Mesendoderm (in vitro differentiated cells): ENCODE results near the gene SNPH.
A peak's percentile ranks its signal among the peaks of the same experiment; 100 is the strongest.

Experiments used
- DNase-seq: peaks from one replicate; pipeline ENCODE4 v3.0.0; 2013
- H2AK5ac ChIP-seq: 2 replicates; pipeline ENCODE4 v1.6.1; 2013; ENCODE audit warnings: low read length, inconsistent platforms
- H2BK120ac ChIP-seq: 2 replicates; pipeline ENCODE4 v1.6.1; 2013; ENCODE audit warnings: low read depth, mild to moderate bottlenecking, low read length, moderate library complexity, mixed read lengths
- H2BK15ac ChIP-seq: replicated peaks from 2 replicates; pipeline ENCODE4 v1.6.1; 2013; ENCODE audit warnings: low read depth, mild to moderate bottlenecking, moderate library complexity
- H2BK5ac ChIP-seq: 2 replicates; pipeline ENCODE4 v1.6.1; 2013; ENCODE audit warnings: low read length, inconsistent platforms
- H3K18ac ChIP-seq: 2 replicates; pipeline ENCODE4 v1.6.1; 2013; ENCODE audit warnings: mild to moderate bottlenecking, low read length, mixed read lengths
- H3K23ac ChIP-seq: one replicate; pipeline ENCODE4 v1.6.1; 2013; ENCODE audit warnings: low read length
- H3K27ac ChIP-seq: 2 replicates; pipeline ENCODE4 v1.5.1; 2013; ENCODE audit warnings: low read depth, mild to moderate bottlenecking, inconsistent platforms, low read length, moderate library complexity
- H3K27me3 ChIP-seq: 2 replicates; pipeline ENCODE4 v1.6.1; 2013; ENCODE audit warnings: low read length, control low read depth, mild to moderate bottlenecking, inconsistent platforms; ENCODE audit not compliant: insufficient read depth, poor library complexity
- H3K36me3 ChIP-seq: 2 replicates; pipeline ENCODE4 v1.6.1; 2013; ENCODE audit warnings: low read length, inconsistent platforms; ENCODE audit not compliant: control insufficient read depth, insufficient read depth
- H3K4ac ChIP-seq: one replicate; pipeline ENCODE4 v1.6.1; 2013; ENCODE audit warnings: low read depth, mild to moderate bottlenecking, low read length, moderate library complexity
- H3K4me1 ChIP-seq: 2 replicates; pipeline ENCODE4 v1.6.1; 2013; ENCODE audit warnings: low read depth, low read length, inconsistent platforms; ENCODE audit not compliant: control insufficient read depth
- H3K4me2 ChIP-seq: 2 replicates; pipeline ENCODE4 v1.6.1; 2013; ENCODE audit warnings: low read length
- H3K4me3 ChIP-seq: 2 replicates; pipeline ENCODE4 v1.5.1; 2013; ENCODE audit warnings: mild to moderate bottlenecking, low read length
- H3K56ac ChIP-seq: one replicate; pipeline ENCODE4 v1.6.1; 2013; ENCODE audit warnings: low read length
- H3K79me1 ChIP-seq: 2 replicates; pipeline ENCODE4 v1.6.1; 2013; ENCODE audit warnings: low read length, inconsistent platforms
- H3K79me2 ChIP-seq: 2 replicates; pipeline ENCODE4 v1.6.1; 2013; ENCODE audit warnings: mild to moderate bottlenecking, low read length; ENCODE audit not compliant: control insufficient read depth, insufficient read depth
- H3K9ac ChIP-seq: 2 replicates; pipeline ENCODE4 v1.6.1; 2013; ENCODE audit warnings: low read length, inconsistent platforms
- H4K5ac ChIP-seq: one replicate; pipeline ENCODE4 v1.6.1; 2013; ENCODE audit warnings: low read length
- H4K8ac ChIP-seq: one replicate; pipeline ENCODE4 v1.6.1; 2013; ENCODE audit warnings: low read depth, mild to moderate bottlenecking, control low read depth, low read length, moderate library complexity
- WGBS: extraction: QIAGEN DNeasy Blood & Tissue Kit; methylation state at CpG from one replicate; pipeline ENCODE4 v1.1.7; 2013; ENCODE audit warnings: low lambda C conversion rate, missing lambda C conversion rate; ENCODE audit not compliant: insufficient coverage; ENCODE audit errors: extremely low coverage; 5-methylcytosine and 5-hydroxymethylcytosine counted together

The SNPH gene

DNA sequence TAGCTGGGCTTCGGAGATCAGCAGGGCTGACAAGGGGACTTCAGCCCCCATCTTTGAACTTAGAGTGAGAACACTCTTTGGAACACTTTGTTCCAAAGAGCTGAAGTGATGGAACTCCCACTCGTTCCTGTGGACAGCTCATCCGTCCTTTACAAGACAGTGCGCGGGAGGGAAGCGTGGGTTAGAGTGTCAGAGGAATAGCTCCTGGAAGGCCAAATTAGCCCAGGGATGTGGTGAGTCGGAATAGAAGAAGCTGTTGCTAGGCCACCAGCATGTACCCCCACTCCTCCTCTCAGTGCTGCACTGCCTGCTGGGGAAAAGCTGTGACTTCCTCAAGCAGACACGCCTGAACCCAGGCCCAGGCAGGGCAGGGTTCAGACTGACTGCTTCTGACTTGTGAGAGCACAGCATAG is 61.2 kb downstream of the SNPH start:
- Histone ChIP-seq H3K79me1 (peaks cover 42% of the 10 kb centered on the region), H3K4me1 (peaks cover 5% of the 10 kb centered on the region), H3K27me3 (no peaks in the 10 kb centered on the region), H3K56ac (no peak overlapping the region), H3K9ac (no peak overlapping the region), H4K8ac (no peak overlapping the region), H2BK5ac (no peak overlapping the region), H3K79me2 (peaks cover 28% of the 10 kb centered on the region), H3K27ac (no peak overlapping the region), H3K4me2 (no peak overlapping the region), H2BK15ac (no peak overlapping the region), H3K4ac (no peak overlapping the region), H2AK5ac (no peak overlapping the region), H4K5ac (no peak overlapping the region), H2BK120ac (no peak overlapping the region), H3K4me3 (no peak overlapping the region), H3K36me3 (no peaks in the 10 kb centered on the region), H3K23ac (no peak overlapping the region), H3K18ac (no peak overlapping the region)
- WGBS: no CpG with 5 or more reads among the region's 8 CpGs
- DNase-seq: no peak

- H3K36me3 ChIP-seq: no peaks in the 10 kb centered on the region
- no peak overlapping the region for H2AK5ac ChIP-seq
- H3K4ac ChIP-seq: no peak overlapping the region
- H3K4me1 ChIP-seq: peaks cover 5% of the 10 kb centered on the region
- H4K5ac ChIP-seq: no peak overlapping the region
- H3K27ac ChIP-seq: no peak overlapping the region
- no peak overlapping the region for H4K8ac ChIP-seq
- H3K9ac ChIP-seq: no peak overlapping the region
- WGBS: no CpG with 5 or more reads among the region's 7 CpGs
- no peak overlapping the region for H3K56ac ChIP-seq
- H3K4me2 ChIP-seq: no peak overlapping the region
- no peak overlapping the region for H2BK15ac ChIP-seq
- H3K79me1 ChIP-seq: peaks cover 42% of the 10 kb centered on the region
- no peak overlapping the region for H3K23ac ChIP-seq
- no peak overlapping the region for H2BK120ac ChIP-seq
- DNase-seq: no peak
- no peak overlapping the region for H3K4me3 ChIP-seq
- peaks cover 28% of the 10 kb centered on the region for H3K79me2 ChIP-seq
- no peak overlapping the region for H3K18ac ChIP-seq
- H2BK5ac ChIP-seq: no peak overlapping the region
- no peaks in the 10 kb centered on the region for H3K27me3 ChIP-seq
Measured at GRCh38 chr20:1327827-1328679, 62.0 kb downstream of the SNPH start.

DNA sequence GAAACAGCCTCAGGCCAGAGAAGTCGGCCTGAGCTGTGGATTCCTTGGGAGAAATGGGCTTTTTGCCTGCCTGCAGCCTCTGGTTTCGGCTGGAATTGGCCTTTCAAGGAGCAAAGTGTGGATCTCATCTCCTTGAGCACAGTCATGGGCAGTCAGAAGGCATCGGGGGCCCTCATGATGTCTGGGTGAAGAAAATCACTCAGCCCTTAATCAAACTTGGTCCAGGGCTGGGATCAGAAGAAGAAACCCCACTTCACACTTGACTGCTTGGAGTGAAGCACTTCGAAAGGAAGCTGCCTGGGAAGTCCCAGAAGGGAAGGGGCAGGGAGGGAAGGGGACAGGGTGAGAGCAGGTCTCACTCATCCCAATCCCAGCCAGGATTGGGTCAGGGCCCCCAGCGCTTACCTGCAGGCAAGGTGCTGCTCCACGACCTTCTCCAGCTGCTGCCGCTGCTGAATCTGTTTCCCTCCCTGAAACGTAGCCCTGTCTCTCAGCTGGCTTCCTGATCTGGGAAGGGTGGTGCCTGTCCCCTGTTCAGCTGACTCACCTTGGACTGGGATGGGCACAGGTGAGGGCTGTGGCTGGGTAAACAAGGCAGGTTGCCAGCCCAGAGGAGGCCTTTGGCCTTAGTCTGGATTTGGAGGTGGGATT is 62.7 kb downstream of the SNPH start, which contains the start of gene SDCBP2:
TSS of gene SDCBP2 (minus strand) at position 460 of the 651 bp plus-strand sequence. CDS start 8,723 bp downstream, outside the sequence.
- Histone ChIP-seq H3K4me1 (peaks cover 5% of the 10 kb centered on the region), H2AK5ac (no peak within 1 kb of the TSS), H2BK15ac (no peak within 1 kb of the TSS), H2BK120ac (no peak within 1 kb of the TSS), H3K79me1 (peaks cover 42% of the 10 kb centered on the region), H4K5ac (no peak within 1 kb of the TSS), H3K27ac (no peak within 1 kb of the TSS), H3K56ac (peak within 1 kb of the TSS; percentile 7), H3K4ac (no peak within 1 kb of the TSS), H3K23ac (no peak within 1 kb of the TSS), H3K4me2 (no peak within 1 kb of the TSS), H3K36me3 (no peaks in the 10 kb centered on the region), H3K4me3 (no peak within 1 kb of the TSS), H3K9ac (no peak within 1 kb of the TSS), H4K8ac (no peak within 1 kb of the TSS), H3K27me3 (no peaks in the 10 kb centered on the region), H3K79me2 (peaks cover 28% of the 10 kb centered on the region), H2BK5ac (no peak within 1 kb of the TSS), H3K18ac (no peak within 1 kb of the TSS)
- WGBS: no CpG with 5 or more reads among the region's 8 CpGs
- DNase-seq: no peak

- Histone ChIP-seq H3K36me3 (no peaks in the 10 kb centered on the region), H2AK5ac (no peak overlapping the region), H4K5ac (no peak overlapping the region), H3K23ac (no peak overlapping the region), H3K4me2 (no peak overlapping the region), H3K27me3 (no peaks in the 10 kb centered on the region), H3K4me1 (peaks cover 5% of the 10 kb centered on the region), H3K79me2 (peaks cover 28% of the 10 kb centered on the region), H4K8ac (no peak overlapping the region), H3K18ac (no peak overlapping the region), H2BK5ac (no peak overlapping the region), H3K56ac (no peak overlapping the region), H2BK15ac (no peak overlapping the region), H3K27ac (no peak overlapping the region), H3K4me3 (no peak overlapping the region), H3K9ac (no peak overlapping the region), H3K79me1 (peaks cover 42% of the 10 kb centered on the region), H3K4ac (no peak overlapping the region), H2BK120ac (no peak overlapping the region)
- no CpG with 5 or more reads among the region's 6 CpGs for WGBS
- no peak for DNase-seq
Measured at GRCh38 chr20:1330075-1330830, 64.2 kb downstream of the SNPH start.

DNA sequence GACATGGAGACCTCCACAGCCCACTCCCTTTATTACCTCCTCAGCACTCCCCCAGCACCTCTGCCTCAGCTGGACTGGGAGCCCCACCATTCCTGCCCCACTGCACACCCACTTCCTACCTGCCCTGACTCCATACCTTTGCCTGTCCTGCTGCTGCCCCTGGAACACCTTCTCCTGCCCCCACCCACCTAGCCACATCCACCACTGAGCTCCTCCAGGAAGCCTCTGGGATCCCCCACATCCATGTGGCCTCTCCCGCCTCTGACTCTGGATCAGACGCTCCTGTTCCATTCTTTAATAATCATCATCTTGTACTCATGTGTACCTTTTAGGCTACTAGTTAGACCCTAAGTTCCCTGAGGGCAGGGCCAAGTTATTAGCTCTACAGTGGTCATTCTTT is 65.0 kb downstream of the SNPH start:
- Histone ChIP-seq H3K79me1 (peaks cover 37% of the 10 kb centered on the region), H2BK120ac (no peak overlapping the region), H4K8ac (no peak overlapping the region), H3K18ac (no peak overlapping the region), H3K56ac (no peak overlapping the region), H3K27ac (no peak overlapping the region), H3K79me2 (peaks cover 24% of the 10 kb centered on the region), H3K4me3 (no peak overlapping the region), H3K4me1 (peaks cover 3% of the 10 kb centered on the region), H2AK5ac (no peak overlapping the region), H2BK15ac (no peak overlapping the region), H3K36me3 (no peaks in the 10 kb centered on the region), H3K9ac (no peak overlapping the region), H2BK5ac (no peak overlapping the region), H3K27me3 (no peaks in the 10 kb centered on the region), H3K23ac (no peak overlapping the region), H4K5ac (no peak overlapping the region), H3K4me2 (no peak overlapping the region), H3K4ac (no peak overlapping the region)
- WGBS: no CpG with 5 or more reads among the region's 2 CpGs
- DNase-seq: no peak
